ENCODE data around the gene ANXA3.

ANXA3 gene

DNA sequence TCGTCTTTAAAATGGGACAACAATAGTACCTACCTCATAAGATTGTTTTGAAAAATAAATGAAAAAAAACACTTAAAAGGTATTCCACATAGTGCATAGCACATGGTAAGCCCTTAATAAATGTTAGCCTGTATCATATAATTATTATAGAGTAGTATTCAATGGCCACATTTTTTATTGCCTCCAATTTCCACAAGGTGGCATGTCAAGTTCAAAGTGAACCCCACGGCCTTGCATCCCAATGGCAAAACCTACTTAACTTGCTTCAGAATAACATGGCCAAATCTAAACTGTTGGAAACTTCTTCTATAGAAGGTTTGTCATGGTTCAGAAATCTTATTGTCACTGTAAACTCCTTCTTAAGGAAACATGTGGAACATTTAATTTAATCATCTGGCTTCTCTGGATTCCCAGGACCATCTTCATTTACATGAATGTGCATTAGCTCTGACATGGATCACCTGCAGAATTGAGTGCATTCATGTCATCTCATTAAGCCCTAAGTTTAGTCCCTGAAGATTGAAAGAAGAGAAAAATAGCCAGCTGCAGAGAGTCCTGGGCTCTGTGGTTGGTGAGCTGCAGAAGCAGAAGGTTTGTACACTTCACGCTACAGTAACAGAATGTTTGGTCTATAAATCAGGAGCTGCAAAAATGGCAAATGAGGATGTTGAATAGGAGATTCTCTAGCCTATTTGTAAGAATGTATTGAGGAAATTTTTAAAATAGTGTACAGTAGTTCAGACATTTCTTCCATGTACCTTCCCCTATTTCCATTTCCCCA, 61.0 kb downstream of the ANXA3 start:
- DNase-seq (ENCODE audit: low read depth), result no peak

DNA sequence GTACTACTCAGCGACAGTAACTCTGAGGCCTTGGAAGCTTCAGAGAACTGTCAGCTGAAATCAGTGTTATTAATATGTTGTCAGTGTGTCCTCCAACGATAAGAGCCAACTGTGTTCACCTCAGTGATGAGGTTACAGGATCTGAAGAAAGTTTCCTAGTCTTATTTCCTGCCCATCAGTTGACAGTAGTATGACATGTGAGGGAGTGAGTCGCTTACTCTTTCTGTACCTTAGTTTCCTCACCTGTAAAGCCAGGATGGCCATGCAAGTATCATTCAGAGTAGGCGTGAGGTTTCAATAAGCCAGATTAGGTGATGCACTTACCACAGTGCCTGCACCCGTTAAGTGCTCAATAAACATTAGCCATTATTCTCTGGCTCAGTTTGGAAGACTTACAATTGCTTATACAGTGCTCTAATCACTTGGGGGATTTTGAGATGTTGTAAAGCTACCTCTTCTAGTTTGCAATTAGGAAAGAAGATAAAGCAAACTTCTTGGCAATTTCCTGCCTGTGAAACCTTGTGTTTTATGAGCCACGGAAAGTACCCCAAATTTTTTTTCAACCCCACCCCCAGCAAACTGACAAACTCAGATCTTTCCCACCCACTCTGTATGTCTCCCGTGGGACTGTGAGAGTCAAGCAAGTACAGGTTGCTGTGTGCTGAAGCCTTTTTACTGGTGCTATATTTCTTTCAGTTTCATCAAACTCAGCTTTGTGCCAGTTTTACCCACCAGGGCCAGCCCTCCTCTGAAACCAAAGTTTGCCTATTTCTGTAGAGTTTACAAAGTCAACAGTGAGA, 62.2 kb downstream of the ANXA3 start:
- no peak for DNase-seq (ENCODE audit: low read depth)

DNA sequence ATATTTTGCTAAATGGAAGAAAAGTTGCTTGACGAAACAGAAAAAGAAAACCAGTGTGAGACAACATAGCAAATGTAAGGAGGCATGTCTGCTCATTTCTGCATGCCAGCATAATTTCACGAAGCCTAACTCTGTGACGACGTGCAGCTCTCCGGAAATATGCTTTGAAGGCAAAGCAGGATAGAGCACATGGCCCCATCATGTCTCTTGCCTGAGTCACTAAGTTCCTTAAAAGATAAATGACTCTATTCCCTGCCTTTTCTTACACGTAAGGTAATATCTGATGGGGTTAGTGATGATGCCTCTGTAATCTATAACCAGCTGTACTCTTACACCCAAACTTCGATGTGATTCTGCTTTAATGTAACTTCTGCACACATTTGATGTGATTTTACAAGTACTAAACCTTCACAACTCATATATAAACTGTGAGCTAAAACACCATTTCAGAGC, 64.5 kb downstream of the ANXA3 start:
- no peak for DNase-seq (ENCODE audit: low read depth)

DNA sequence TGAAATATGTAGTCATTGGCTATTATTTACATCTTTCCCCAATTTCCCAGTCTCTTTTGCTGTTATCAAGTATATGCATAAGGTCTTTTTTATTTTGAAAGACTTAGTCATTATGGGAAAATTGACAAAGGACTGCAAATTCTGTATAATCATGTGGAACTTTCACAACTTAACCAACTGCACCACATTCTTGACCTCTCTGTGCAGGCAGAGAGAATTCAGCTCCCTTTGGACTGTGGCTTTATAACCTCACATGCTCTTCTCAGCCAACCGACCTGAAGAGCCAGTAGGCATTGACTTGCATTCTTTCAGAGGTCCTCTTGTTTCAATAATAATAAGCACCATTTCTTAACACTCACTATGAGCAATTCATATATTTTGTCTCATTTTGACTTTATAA, 66.9 kb downstream of the ANXA3 start:
- no peak for DNase-seq (ENCODE audit: low read depth)

DNA sequence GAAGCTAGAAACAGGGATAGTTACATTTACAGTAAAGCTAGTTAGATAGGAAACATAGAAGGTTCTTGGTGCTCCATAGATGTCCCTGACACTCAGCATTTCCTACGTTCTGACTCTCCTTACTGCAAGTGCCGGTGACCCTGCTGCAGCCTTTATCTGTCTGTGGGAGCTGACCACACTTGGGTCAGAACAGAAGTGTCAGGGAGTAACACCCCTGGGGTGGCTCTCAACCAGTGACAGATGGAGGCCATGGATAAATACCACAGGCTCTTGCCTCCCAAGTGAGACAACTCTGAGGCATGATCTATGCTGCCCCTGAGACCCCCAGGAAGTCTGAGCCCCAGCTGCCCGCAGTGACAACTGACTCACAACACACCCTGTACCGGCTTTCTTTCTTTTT, 69.8 kb downstream of the ANXA3 start:
- DNase-seq (ENCODE audit: low read depth), result no peak

DNA sequence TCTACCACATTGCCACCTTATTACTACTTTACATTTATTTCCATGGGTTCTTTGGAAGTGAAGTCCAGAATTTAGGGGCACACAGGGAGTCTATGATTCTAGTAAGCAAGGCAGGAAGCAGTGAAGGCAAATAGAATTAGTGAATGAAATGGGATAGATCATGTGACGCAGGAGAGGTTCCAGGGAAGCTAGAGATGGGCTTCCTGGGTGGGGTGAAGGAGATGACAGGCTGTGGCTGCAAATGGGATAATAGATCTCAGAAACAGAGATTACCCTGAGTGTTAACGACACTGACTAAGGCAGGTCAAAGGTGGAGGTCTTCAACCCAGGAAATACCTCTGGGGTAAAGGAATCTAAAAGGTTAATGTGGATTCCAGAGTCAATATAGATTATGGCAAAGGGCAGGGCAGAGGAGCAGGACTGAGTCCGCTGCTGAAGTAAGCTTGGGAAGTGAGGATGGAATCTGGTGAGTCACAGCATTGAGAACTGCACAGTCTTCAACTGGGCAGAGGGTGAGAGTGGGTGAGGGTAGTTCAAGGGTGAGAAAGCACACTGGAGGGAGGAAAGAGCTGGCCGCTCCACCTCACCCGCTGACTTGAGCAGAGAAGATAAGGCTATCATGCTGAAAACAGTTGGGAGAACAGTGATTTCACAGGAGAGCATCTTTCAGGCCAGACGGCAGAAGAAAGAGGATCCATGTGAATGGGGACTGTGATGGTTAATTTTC, 70.8 kb downstream of the ANXA3 start:
- DNase-seq (ENCODE audit: low read depth), result no peak

DNA sequence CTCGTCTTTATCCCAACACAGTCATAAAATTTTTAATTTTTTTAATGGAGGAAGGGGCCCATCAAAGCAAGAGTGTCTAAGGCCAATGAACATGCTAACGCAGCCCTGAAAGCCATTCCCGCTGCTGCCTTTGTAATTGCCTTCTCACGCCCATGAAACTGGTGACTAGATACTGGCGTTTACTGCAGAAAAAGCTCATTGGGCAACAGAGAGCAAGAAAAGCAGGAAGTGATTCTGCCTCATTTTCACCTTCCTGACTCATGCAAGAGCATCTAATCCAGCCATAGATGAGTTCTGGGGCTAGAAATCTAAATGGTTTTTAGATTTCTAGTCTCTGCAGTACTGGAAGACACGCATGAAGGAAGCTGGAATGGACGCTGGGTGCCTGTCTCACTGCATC, 72.5 kb downstream of the ANXA3 start:
- no peak for DNase-seq (ENCODE audit: low read depth)

DNA sequence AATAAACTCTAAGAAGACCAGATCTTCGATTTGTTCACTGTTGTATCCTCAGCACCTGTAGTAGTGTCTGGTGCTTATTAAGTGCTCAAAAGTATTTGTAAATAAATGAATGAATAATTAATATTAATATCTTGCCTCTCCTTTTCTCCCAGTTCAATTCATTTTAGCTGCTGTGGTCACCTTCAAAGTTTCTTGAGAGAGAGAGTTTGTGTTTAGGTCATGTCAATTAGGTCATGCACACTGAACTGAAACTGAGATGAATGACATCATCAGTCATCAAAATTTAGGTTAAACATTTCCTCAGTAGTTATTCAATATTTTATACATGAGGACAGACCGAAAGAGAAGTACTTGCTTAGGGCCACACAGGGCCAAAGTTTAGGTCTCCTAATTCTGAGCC, 73.5 kb downstream of the ANXA3 start:
- DNase-seq (ENCODE audit: low read depth), result no peak

DNA sequence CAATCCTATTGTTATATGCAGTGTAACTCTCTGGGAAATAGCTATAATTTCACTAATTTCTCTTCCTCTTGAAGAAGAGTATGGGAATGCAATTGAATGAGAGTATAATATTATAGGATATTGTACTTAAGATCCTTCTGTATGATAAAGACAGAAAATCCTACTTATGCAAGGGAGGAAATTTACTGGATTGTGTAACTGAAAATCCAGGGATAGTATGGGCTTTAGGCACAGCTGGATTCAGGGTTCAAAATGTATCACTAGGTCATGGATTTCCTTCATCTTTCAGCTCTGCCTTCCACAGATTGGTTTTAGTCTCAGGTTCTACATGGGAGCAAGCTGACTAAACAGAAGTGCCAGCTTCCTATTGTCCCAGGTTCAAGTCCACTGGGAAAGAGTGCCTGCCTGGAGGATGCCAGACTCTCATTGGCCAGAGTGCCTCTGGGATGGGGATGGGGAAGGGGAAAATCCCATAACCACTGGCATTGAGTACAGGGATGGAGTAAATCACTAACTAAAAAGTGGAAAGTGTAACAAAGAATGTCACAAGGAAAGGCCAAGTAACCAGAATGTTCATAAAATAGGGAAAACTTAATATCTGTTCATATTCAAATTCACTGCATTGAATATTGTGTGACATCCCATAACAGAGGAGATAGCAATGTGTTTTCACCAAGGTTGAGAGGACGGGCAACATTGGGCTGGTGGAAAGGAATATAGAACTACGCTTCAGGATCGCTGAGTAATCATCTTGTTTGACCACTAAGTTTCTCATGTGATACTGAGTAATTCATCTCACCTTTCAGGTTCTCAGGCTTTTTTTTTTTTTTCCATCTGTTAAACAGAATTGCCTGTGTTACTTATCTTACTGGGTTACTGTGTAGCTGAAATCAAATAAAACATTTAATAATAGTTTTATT, 75.7 kb downstream of the ANXA3 start:
- DNase-seq (ENCODE audit: low read depth), result no peak

DNA sequence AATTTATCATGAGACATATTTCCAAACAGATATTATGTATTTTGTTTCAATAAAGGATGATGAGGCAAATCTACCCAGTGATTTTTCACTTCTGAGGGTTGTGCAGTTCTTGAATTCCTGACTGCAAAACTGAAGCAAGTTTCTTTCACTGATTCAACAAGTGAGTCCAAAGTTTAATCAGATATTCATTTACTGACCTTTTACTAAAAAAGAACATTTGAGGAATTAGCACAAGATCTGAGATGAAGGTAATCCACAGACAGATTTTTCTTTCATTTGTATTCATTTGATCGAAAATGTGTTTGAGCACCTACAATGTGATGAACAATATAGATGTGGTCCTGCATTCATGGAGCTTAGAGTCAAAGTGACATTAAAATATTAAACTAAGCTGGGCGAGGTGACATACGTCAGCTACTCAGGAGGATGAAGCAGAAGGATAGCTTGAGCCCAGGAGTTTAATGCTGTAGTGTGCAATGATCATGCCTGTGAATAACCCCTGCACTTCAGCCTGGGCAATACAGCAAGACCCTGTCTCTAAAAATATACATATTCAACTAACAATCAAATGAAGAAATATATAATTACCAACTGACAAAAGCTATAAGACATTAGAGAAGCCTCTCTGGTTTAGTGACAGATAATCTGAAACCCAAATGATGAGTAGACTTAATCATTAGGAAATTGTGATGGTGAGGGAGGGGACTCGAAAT, 76.6 kb downstream of the ANXA3 start:
- DNase-seq (ENCODE audit: low read depth), result no peak

DNA sequence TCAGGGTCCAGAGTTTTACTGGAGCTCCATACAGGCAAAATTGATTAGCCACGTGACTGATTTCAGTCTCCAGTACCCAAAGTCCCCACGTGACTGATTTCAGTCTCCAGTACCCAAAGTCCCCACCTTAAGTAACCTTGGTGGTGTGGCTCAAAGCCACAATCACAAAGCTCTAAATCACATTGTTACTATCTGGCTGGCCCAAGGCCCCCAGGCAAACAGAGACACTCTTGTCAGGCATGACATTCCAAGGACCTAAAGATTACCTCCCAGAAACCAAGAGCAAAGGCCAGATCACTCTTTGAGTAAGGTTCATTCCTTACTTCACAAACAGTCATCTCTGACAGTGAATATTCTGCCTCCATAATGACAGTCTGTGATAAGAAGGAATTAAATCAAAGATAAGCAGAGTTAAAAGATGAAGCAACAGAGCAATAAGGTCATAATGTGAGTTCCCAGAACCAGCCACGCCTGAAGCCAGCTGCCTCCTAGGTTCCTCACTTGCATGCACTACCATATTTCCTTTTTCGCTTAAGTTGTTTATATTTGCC, 78.5 kb downstream of the ANXA3 start:
- DNase-seq (ENCODE audit: low read depth), result no peak

DNA sequence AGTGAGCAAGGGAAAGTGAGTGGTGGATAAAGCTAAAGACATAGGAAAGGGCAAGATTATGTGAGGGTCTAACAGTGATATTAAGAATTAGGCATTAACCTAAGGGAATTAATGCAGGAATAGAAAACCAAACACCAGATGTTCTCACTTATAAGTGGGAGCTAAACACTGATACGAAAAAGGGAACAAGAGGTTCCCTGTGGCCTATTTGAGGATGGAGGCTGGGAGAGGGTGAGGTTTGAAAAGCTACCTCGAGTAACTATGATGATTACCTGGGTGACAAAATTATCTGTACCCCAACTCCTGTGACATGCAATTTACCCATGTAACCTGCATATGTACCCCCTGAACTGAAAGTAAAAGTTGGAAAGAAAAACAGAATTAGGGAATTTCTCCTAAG, 79.0 kb downstream of the ANXA3 start:
- no peak for DNase-seq (ENCODE audit: low read depth)

DNA sequence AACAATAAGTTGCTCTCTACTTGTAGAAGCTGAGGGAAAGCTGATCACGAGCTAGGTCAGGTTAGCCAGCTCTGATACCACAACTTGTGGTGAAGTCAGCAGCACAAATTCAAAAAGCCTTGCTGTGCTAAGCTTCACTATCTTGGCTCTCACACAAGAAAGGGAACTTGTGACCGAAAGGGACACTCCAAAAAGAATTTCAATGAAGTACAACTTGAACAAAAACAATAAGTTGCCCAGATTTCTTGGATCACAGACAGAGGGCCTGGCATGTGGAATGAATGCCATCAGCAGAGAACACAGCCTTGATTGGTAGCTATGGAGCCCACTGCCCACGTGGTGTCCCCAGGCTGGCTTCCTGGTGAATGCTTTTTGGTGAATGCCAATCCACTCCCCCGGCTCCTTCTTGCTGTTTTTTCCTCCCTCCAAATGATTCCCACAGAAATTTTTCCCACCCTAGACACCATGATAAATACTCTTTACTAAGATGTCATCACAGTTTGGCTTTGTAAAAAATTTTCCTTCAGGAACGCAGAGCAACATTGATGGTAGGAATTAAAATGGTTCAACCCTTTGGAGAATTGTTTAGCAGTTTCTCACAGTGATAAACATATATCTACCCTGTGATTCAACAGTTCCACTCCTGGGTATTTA, 82.6 kb downstream of the ANXA3 start:
- no peak for DNase-seq (ENCODE audit: low read depth)

DNA sequence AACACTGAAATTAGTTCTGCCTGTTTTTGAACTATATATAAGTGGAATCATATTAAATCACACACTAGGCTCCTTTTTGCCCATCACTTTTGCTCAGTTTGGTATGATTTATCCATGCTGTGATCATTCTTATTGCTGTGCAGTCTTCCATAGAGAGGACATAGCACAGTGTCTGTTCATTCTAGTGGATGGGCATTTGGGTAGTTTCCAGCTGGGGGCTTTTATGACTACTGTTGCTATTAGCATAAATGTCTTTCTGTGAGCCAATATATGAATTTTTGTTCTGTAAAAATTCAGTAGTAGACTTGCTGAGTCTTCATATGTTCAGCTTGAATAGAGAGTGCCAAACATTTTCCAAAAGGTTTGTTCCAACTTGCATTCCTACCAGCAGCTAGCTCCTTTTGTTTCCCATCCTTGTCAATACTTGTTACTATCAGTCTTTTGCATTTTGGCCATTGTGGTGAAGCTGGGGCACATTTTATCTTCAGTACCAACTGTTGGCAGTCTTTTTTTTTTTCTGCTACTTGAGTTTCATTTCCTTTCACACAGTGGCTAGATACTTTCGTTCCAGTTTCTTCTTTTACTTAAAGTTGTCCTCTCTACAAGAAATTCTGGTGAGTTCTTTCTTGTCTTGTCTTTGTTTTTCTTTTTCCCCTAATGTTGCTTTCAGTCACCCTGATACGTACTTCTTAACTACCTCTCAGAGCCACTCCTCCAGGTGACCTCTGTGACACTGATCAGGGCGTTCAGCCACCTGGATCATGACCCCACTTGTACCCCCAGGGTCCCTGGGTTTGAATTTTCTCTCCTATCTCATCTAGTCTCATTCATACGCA, 87.0 kb downstream of the ANXA3 start:
- DNase-seq (ENCODE audit: low read depth), result no peak

DNA sequence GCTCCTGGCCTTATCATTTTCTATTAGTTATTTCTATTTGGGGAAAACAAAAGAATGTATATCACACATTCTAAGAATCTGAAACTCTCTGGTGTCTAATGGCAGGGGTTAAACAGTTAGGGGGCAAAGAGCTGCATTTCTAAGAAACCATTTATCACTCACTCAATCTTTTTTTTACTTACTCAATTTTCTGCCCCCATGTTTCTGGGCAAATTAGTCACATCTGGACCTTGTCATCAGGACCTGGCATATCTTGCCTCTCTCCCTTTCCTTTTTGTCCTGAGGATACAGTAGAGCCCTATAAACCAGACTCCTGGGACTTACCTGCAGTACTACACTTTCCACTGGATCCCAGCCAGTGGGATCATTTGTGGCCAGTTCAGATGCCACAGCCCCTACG, 89.1 kb downstream of the ANXA3 start:
- DNase-seq (ENCODE audit: low read depth), result no peak

DNA sequence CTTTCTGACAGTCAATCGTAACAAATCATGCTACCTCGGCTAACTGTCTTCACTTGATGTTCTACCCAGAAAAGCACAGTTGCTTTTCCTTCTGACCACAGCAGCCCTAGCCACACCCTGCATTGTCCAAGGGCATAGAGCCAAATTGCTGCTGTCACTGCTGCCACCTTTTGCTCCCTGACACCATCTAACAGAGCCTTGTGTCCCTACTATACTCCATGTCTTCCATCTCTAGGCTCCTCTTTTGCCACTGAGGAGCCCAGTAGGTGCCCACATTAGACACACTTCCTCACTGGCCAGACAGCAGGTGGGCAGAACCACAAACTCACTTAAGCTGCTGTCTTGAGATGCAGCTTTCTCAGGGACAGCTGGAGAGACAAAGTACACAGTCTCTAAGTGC, 91.4 kb downstream of the ANXA3 start:
- DNase-seq (ENCODE audit: low read depth), result no peak

DNA sequence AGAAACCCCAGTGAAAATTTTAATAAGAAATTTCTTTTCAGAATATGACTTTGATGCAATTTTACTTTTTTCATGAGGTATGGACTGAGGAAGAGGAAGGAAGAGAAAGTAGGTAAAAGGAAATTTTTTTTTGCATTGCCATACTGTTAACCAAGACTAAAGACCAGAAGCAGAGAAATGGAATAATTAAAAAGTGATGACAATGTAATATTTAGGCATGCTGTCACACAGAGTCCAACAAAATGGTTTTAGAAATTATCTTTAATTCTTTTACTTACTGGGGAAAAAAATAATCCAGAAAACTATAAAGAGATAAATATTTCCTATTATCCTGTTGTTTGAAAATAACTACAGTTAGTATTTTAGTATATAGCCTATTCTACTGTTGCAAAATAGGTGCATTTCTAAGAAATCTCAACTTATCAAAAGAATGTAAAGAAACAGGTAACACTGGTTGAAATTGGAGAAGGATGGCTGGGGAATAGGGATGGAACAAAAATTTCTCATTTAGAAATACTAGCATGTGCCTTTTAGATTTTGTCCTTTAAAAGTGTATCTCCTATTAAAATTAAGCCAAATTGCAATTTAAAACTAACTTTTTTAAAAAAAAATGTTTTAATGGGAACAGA, 92.6 kb downstream of the ANXA3 start:
- DNase-seq (ENCODE audit: low read depth), result no peak

DNA sequence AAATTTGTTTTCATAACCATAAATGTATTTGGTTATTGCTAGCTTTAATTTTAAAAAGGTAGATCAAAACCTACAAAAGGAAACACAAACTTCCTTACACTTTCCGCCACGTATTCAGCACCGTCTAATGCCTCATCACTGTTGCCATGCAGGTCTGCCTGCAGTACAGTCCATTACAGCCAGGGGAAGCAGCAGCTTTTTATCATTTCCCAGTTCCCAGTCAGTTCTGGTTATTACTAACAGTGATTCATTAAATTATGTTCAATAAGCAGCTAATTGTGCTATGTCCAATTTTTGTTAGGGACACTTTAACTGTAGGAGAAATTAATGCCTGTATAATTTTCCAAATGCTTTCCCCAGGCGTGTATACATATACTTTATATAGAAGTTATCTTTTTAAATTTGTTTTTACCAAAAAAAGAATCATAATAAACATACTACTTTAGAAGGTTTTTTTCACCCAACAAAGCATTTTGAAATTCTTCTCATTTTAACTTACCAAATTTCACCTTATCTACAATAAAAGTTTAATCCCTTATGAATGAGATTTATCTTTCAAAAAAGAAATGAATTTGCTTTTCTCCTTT, 93.3 kb downstream of the ANXA3 start:
- DNase-seq (ENCODE audit: low read depth), result peak; percentile 14
